HepG2 (cell line): ENCODE measurements around the gene OR51G1. TPM values are rescaled to one million over a fixed set of nuclear protein-coding genes. Genes with fewer than 3 reads are reported as not detected.

Experiments used
- ATAC-seq: fragments of 200-7000 bp; cut with Tn5 transposase; 3 replicates; pipeline ENCODE4 v1.9.1; 2020; ENCODE audit warnings: mild to moderate bottlenecking, moderate library complexity
- BruUV-seq: library from RNA; stranded (reverse); fragments of 400-500 nt; replicated peaks from 2 replicates; lab custom pipeline; 2021; lab: Mats Ljungman, UMichigan
- CTCF ChIA-PET: fragments of 300-600 bp; formaldehyde crosslinking; extraction: SDS; loops from one replicate; lab custom pipeline; 2021; ENCODE audit warnings: low total read pairs, inconsistent platforms, low intra/inter-chr PET ratio; lab: Yijun Ruan, JAX
- POLR2A ChIA-PET: fragments of 350-600 bp; sonication (Branson Sonifier 250); formaldehyde crosslinking; loops from one replicate; lab custom pipeline; 2020; ENCODE audit warnings: antibody characterized with exemption, inconsistent platforms; lab: Yijun Ruan, JAX
- DNase-seq: peaks from one replicate; pipeline ENCODE4 v3.0.0-alpha.2; 2015; ENCODE audit warnings: low spot score
- FAIRE-seq: peaks from 3 replicates; lab custom pipeline; 2011; peaks lifted over from hg19 to GRCh38; lab: Jason Lieb, UNC
- H2AFZ ChIP-seq: one replicate; pipeline ENCODE4 v1.6.1; 2011; ENCODE audit warnings: low read length, inconsistent platforms
- H3K27ac ChIP-seq: fragments of 300-600 bp; 3 replicates; pipeline ENCODE4 v1.8.0; 2011; ENCODE audit warnings: mixed run types, mild to moderate bottlenecking, mixed read lengths, low read length, inconsistent platforms; ENCODE audit not compliant: insufficient read depth; ENCODE audit errors: extremely low read length
- H3K27me3 ChIP-seq, 2 experiments: fragments of 200-600 bp in 1 of 2; 2 replicates in 1 of 2; 3 replicates in 1 of 2; pipeline versions ENCODE4 v1.6.0 to v1.8.0; 2011; ENCODE audit warnings: low read length in 2 of 2, mild to moderate bottlenecking in 2 of 2, moderate library complexity in 2 of 2, inconsistent platforms in 1 of 2; ENCODE audit not compliant: insufficient read depth in 2 of 2, control insufficient read depth in 1 of 2
- H3K36me3 ChIP-seq, 2 experiments: fragments of 200-600 bp in 1 of 2; replicated peaks in 1 of 2; 2 replicates in 1 of 2; 3 replicates in 1 of 2; pipeline versions ENCODE4 v1.5.1 to v1.8.0; 2011; ENCODE audit warnings: low read length in 2 of 2, inconsistent platforms in 1 of 2; ENCODE audit not compliant: insufficient read depth in 2 of 2, control insufficient read depth in 1 of 2
- H3K4me1 ChIP-seq: 2 replicates; pipeline ENCODE4 v1.5.1; 2012; ENCODE audit warnings: low read length, inconsistent platforms; ENCODE audit not compliant: insufficient read depth
- H3K4me2 ChIP-seq: 2 replicates; pipeline ENCODE4 v1.6.0; 2011; ENCODE audit warnings: low read depth, low read length, inconsistent platforms
- H3K4me3 ChIP-seq, 3 experiments: fragments of 200-600 bp in 1 of 3; sonication (generic), shearing (Covaris generic) in 1 of 3; replicated peaks in 1 of 3; 2 replicates each; pipeline ENCODE4 v1.5.1; 2011 to 2016; ENCODE audit warnings: low read length in 3 of 3, inconsistent platforms in 2 of 3, low read depth in 2 of 3, mild to moderate bottlenecking in 2 of 3, control low read depth in 1 of 3, mixed read lengths in 1 of 3; ENCODE audit not compliant: insufficient read depth in 1 of 3
- H3K79me2 ChIP-seq: one replicate; pipeline ENCODE4 v1.6.1; 2011; ENCODE audit warnings: low read length, inconsistent platforms; ENCODE audit not compliant: insufficient read depth
- H3K9ac ChIP-seq: 2 replicates; pipeline ENCODE4 v1.6.0; 2011; ENCODE audit warnings: mild to moderate bottlenecking, low read depth, low read length, inconsistent platforms; ENCODE audit not compliant: insufficient read depth
- H3K9me3 ChIP-seq: 2 replicates; pipeline ENCODE4 v1.5.1; 2012; ENCODE audit warnings: mild to moderate bottlenecking, low read length
- H4K20me1 ChIP-seq: 2 replicates; pipeline ENCODE4 v1.6.0; 2011; ENCODE audit warnings: inconsistent platforms, mild to moderate bottlenecking, low read length, moderate library complexity; ENCODE audit not compliant: insufficient read depth
- HCFC1 ChIP-seq: fragments of 150-350 bp; IDR thresholded peaks from 2 replicates; pipeline ENCODE4 v1.6.1; 2014; ENCODE audit warnings: low read depth, low read length
- KDM2A ChIP-seq: sonication (generic); formaldehyde crosslinking; IDR thresholded peaks from 2 replicates; pipeline ENCODE4 v1.4.0; 2020; ENCODE audit warnings: low read depth, missing genetic modification reagents, borderline replicate concordance
- POLR2AphosphoS5 ChIP-seq: IDR thresholded peaks from 2 replicates; pipeline ENCODE4 v1.6.1; 2012; ENCODE audit warnings: low read depth, low read length
- SNAPC4 ChIP-seq: sonication (generic); formaldehyde crosslinking; IDR thresholded peaks from 2 replicates; pipeline ENCODE4 v1.4.0; 2020; ENCODE audit warnings: mild to moderate bottlenecking, missing genetic modification reagents
- SUZ12 ChIP-seq: fragments of 150-350 bp; IDR thresholded peaks from 2 replicates; pipeline ENCODE4 v1.6.1; 2014; ENCODE audit warnings: low read depth, low read length
- TRAFD1 ChIP-seq: sonication (generic); formaldehyde crosslinking; IDR thresholded peaks from 2 replicates; pipeline ENCODE4 v1.5.1; 2020; ENCODE audit warnings: missing genetic modification reagents, mild to moderate bottlenecking, borderline replicate concordance
- XBP1 ChIP-seq: sonication (generic); formaldehyde crosslinking; IDR thresholded peaks from 2 replicates; pipeline ENCODE4 v1.5.0; 2020; ENCODE audit warnings: missing genetic modification reagents
- WGBS: methylation state at CpG from one replicate; pipeline ENCODE4 v1.1.6; 2017; ENCODE audit warnings: low lambda C conversion rate; 5-methylcytosine and 5-hydroxymethylcytosine counted together
- in situ Hi-C: cut with HindIII; loops from 2 replicates; pipeline ENCODE4 v1.10.0; 2017; ENCODE audit warnings: low pct_unique_long_range_greater_than_20kb; ENCODE audit not compliant: extremely low pct_ligation_motif_present
- intact Hi-C: fragments of 100-400 bp; cut with micrococcal nuclease; formaldehyde crosslinking; loops from one replicate; pipeline ENCODE4 v1.10.0; 2022; ENCODE audit not compliant: unreplicated experiment
- polyA plus RNA-seq, 8 experiments: library from polyadenylated mRNA; depleted of rRNA in 3 of 8; stranded (reverse) in 7 of 8; unstranded in 1 of 8; fragments of >200 nt; fragmentation: Illumina TruSeq in 4 of 8; extraction: Trizol in 4 of 8; gene quantifications; 2 replicates each; pipeline versions ENCODE4 v1.2.1 to v1.2.3, GENCODE V29; 2011 to 2016; ENCODE audit warnings: low read depth in 4 of 8, missing spikeins in 1 of 8, mixed read lengths in 1 of 8; ENCODE audit not compliant: insufficient read depth in 1 of 8
- total RNA-seq, 5 experiments: library from RNA; depleted of rRNA; stranded (reverse); fragments of >200 nt; fragmentation: Illumina TruSeq; extraction: Trizol; gene quantifications; 2 replicates each; pipeline ENCODE4 v1.2.3, GENCODE V29; 2016; ENCODE audit warnings: low read depth in 1 of 5

Gene OR51G1
- total and polyA plus RNA-seq, 2 of the 13 experiments (the other 11 are each of a cell fraction or from before 2014, with no cell fraction given), result not detected

- ChIA-PET POLR2A (no interaction called here), CTCF (no interaction called here)
- Histone ChIP-seq H2AFZ (no peak within 1 kb of the TSS), H3K4me1 (no peaks in the 10 kb centered on the region), H3K27ac (no peak within 1 kb of the TSS), H3K9me3 (no peaks in the 10 kb centered on the region), H3K79me2 (no peaks in the 10 kb centered on the region), H3K27me3 (peaks cover 0 to 3% of the 10 kb centered on the region in 2 experiments; a peak in 1 of 5 replicates), H3K4me3 (no peak within 1 kb of the TSS), H3K4me2 (no peak within 1 kb of the TSS), H4K20me1 (no peaks in the 10 kb centered on the region), H3K9ac (no peak within 1 kb of the TSS), H3K36me3 (no peaks in the 10 kb centered on the region)
- BruUV-seq, result no TSS peak
- in situ Hi-C loops, result no loop called here
- FAIRE-seq (no peak), ATAC-seq (no peak), DNase-seq (no peak)
- WGBS, result 15% methylated on average over 8 of the region's 8 CpGs
- TF ChIP-seq POLR2AphosphoS5 (no peak), XBP1 (CRISPR knock-in tag) (no peak), HCFC1 (no peak), TRAFD1 (CRISPR knock-in tag) (no peak), SUZ12 (no peak), KDM2A (CRISPR knock-in tag) (no peak), SNAPC4 (no peak)
- intact Hi-C loops, result no loop called here
Observed at GRCh38 chr11:4881860-4882500, 42.2 kb downstream of the OR51G1 start, which contains the start of gene OR51T1. TSS of gene OR51T1 (plus strand) at chr11:4881900. CDS start at chr11:4881900, 0 bp downstream.
